HFFc6 (cell line): ENCODE results near the gene SUGP2. TPM values are rescaled to one million over a fixed set of nuclear protein-coding genes. Genes with fewer than 3 reads are reported as not detected.

ENCODE experiments used
- DNase-seq: peaks from one replicate; pipeline ENCODE4 v3.0.0-alpha.2; 2018
- H3K27ac Mint-ChIP-seq: 2 replicates; pipeline ENCODE4 v1.8.0; 2020; ENCODE audit warnings: mild to moderate bottlenecking, mixed read lengths
- H3K27me3 Mint-ChIP-seq: 2 replicates; pipeline ENCODE4 v1.8.0; 2021; ENCODE audit warnings: mild to moderate bottlenecking, moderate library complexity, mixed read lengths; ENCODE audit not compliant: insufficient read depth
- H3K36me3 Mint-ChIP-seq: 2 replicates; pipeline ENCODE4 v1.8.0; 2021; ENCODE audit warnings: low read depth, mixed read lengths
- H3K4me1 Mint-ChIP-seq: 2 replicates; pipeline ENCODE4 v1.8.0; 2020; ENCODE audit warnings: low read depth, mixed read lengths
- H3K4me3 Mint-ChIP-seq: 2 replicates; pipeline ENCODE4 v1.8.0; 2020; ENCODE audit warnings: mild to moderate bottlenecking, moderate library complexity, mixed read lengths
- H3K9me3 Mint-ChIP-seq: 2 replicates; pipeline ENCODE4 v1.8.0; 2020; ENCODE audit warnings: mild to moderate bottlenecking, mixed read lengths
- CTCF ChIP-seq: fragments of 200-600 bp; sonication (generic); IDR thresholded peaks from 2 replicates; pipeline ENCODE4 v1.5.0; 2021; ENCODE audit warnings: antibody characterized with exemption, mild to moderate bottlenecking
- total RNA-seq, 6 experiments: library from RNA; stranded (reverse); fragmentation: NEBNext Ultra II Directional; extraction: Animal tissue kit (Norgen Biotek cat#: 25700); gene quantifications; 2 replicates in 1 of 6; 3 replicates in 5 of 6; pipeline ENCODE4 v1.2.3, GENCODE V29; 2021

Gene SUGP2
- total RNA-seq, 6 experiments from 2014 or later, result 57.6 to 71.5 (median 61.8) TPM

GRCh38 chr19:18972301-18972811 lies 61.0 kb downstream of the SUGP2 start:
- TF ChIP-seq CTCF, result no peak
- Mint-ChIP-seq H3K4me1 (peaks cover 45% of the 10 kb centered on the region), H3K9me3 (peaks cover 4% of the 10 kb centered on the region; the same call in 1 of the 2 replicates), H3K4me3 (peak overlapping the region; percentile 68), H3K36me3 (peaks cover 4% of the 10 kb centered on the region), H3K27ac (peak overlapping the region; percentile 60), H3K27me3 (peaks cover 2% of the 10 kb centered on the region)
- no peak for DNase-seq

- Mint-ChIP-seq H3K36me3 (peaks cover 4% of the 10 kb centered on the region), H3K4me1 (peaks cover 45% of the 10 kb centered on the region), H3K9me3 (peaks cover 4% of the 10 kb centered on the region; the same call in 1 of the 2 replicates), H3K4me3 (peak overlapping the region; percentile 34), H3K27ac (peak overlapping the region; percentile 64), H3K27me3 (peaks cover 2% of the 10 kb centered on the region)
- TF ChIP-seq CTCF, result no peak
- no peak for DNase-seq
These were observed 63.2 kb downstream of the SUGP2 start for GRCh38 chr19:18969931-18970659.

GRCh38 chr19:18967358-18968146 lies 65.8 kb downstream of the SUGP2 start:
- Mint-ChIP-seq H3K4me1 (peaks cover 33% of the 10 kb centered on the region), H3K36me3 (peaks cover 4% of the 10 kb centered on the region), H3K27me3 (peaks cover 2% of the 10 kb centered on the region), H3K27ac (peak overlapping the region; percentile 48; the same call in 1 of the 2 replicates), H3K4me3 (no peak overlapping the region), H3K9me3 (peaks cover 4% of the 10 kb centered on the region; the same call in 1 of the 2 replicates)
- no peak for DNase-seq
- TF ChIP-seq CTCF, result no peak

GRCh38 chr19:18966307-18966706 lies 67.0 kb downstream of the SUGP2 start:
- H3K27ac Mint-ChIP-seq, result no peak overlapping the region
- H3K9me3 Mint-ChIP-seq, result peaks cover 4% of the 10 kb centered on the region; the same call in 1 of the 2 replicates
- TF ChIP-seq CTCF, result no peak

GRCh38 chr19:18964121-18964520 lies 69.2 kb downstream of the SUGP2 start:
- Mint-ChIP-seq H3K27ac (no peak overlapping the region), H3K9me3 (peaks cover under 1% of the 10 kb centered on the region; the same call in 1 of the 2 replicates), H3K4me3 (no peak overlapping the region), H3K27me3 (peaks cover 4% of the 10 kb centered on the region), H3K36me3 (peaks cover under 1% of the 10 kb centered on the region), H3K4me1 (peaks cover 6% of the 10 kb centered on the region)
- no peak for DNase-seq
- TF ChIP-seq CTCF, result no peak

More at GRCh38 chr19:18966307-18966706, 67.0 kb downstream of the SUGP2 start:
- Mint-ChIP-seq H3K4me3 (no peak overlapping the region), H3K4me1 (peaks cover 25% of the 10 kb centered on the region), H3K27me3 (peaks cover 4% of the 10 kb centered on the region), H3K36me3 (peaks cover 4% of the 10 kb centered on the region)
- no peak for DNase-seq
